ENCODE data around the gene DPH5. TPM values are rescaled to one million over a fixed set of nuclear protein-coding genes. Genes with fewer than 3 reads are reported as not detected.

The DPH5 gene
- total and polyA plus RNA-seq, 2 donors (not counting 3 experiments of a cell fraction or from before 2014, with no cell fraction given) = 37.2 to 43.6 TPM

DNA sequence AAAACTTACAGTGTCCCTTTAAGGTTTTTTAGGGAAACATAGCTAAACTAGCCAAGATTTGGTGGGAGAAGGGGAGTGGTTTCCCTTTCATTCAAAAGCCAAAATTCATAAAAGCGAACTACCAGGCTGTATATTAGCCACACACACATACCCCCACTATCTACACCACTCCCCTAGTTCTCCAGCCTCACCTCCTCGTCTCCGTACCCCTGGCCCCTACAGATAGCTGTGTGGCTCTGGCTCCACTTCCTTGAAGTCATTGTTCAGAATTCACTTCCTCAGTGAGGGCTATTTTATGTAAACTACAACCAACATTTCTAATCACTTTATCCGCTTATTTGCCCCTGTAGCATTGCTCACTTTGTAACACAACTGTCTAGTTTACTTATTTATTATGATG, 5.3 kb upstream of the DPH5 start:
- Histone ChIP-seq H3K9ac (replicated peaks; ENCODE audit: extremely low read depth, insufficient read depth, low read length) (no peak overlapping the region), H3K9me3 (replicated peaks; ENCODE audit: control insufficient read depth, insufficient read depth, low read length) (no peaks in the 10 kb centered on the region), H3K27me3 (ENCODE audit: control insufficient read depth in 2 of 2, insufficient read depth in 2 of 2, low read length in 2 of 2) (no peaks in the 10 kb centered on the region), H3K4me3 (replicated peaks in 1 of 3; ENCODE audit: insufficient read depth in 1 of 3, low read depth in 1 of 3, low read length in 3 of 3) (no peak overlapping the region), H3K79me2 (ENCODE audit: control insufficient read depth, insufficient read depth, low read length) (peaks cover 40% of the 10 kb centered on the region), H2AFZ (ENCODE audit: low read depth, low read length) (no peak overlapping the region), H3K36me3 (ENCODE audit: control insufficient read depth in 2 of 2, extremely low read depth in 1 of 2, insufficient read depth in 2 of 2, low read length in 2 of 2) (no peaks in the 10 kb centered on the region), H3K4me2 (ENCODE audit: insufficient read depth, low read length) (no peak overlapping the region), H4K20me1 (replicated peaks; ENCODE audit: control insufficient read depth, extremely low read depth, insufficient read depth, low read length) (no peaks in the 10 kb centered on the region), H3K4me1 (ENCODE audit: control insufficient read depth, extremely low read depth, insufficient read depth, low read length) (peaks cover 15% of the 10 kb centered on the region), H3K9me1 (replicated peaks; ENCODE audit: control insufficient read depth, extremely low read depth, insufficient read depth, low read length) (no peaks in the 10 kb centered on the region), H3K27ac (ENCODE audit: insufficient read depth, low read depth, low read length) (no peak overlapping the region)
- intact Hi-C loops (cut with micrococcal nuclease) = loop anchor here (2.0 kb wide), 1 partner anchor 16 kb away; no protein-coding TSS in a partner anchor
- no TSS peak for BruUV-seq (replicated peaks)
- dilution Hi-C loops (cut with MboI; ENCODE audit: extremely low pct_ligation_motif_present, low sequenced_read_pairs) = no loop called here
- no peak for TF ChIP-seq POLR2A (IDR thresholded peaks at IDR 0.05; ENCODE audit: low read depth, low read length)
- ChIA-PET CTCF (interaction anchor here (0.8 kb wide), 1 partner anchor 208 kb away, joined by 3 read pairs; no protein-coding TSS in a partner anchor), POLR2A (no interaction called here)
- DNase-seq (ENCODE audit: low read depth, low spot score) (no peak), FAIRE-seq (no peak)

- no peak for DNase-seq (ENCODE audit: low read depth, low spot score)
- no peaks in the 10 kb centered on the region for H3K9me3 ChIP-seq (replicated peaks; ENCODE audit: control insufficient read depth, insufficient read depth, low read length)
- no peaks in the 10 kb centered on the region for H4K20me1 ChIP-seq (replicated peaks; ENCODE audit: control insufficient read depth, extremely low read depth, insufficient read depth, low read length)
- H3K4me3 ChIP-seq (replicated peaks in 1 of 3; ENCODE audit: insufficient read depth in 1 of 3, low read depth in 1 of 3, low read length in 3 of 3) = no peak overlapping the region
- peaks cover 41% of the 10 kb centered on the region for H3K79me2 ChIP-seq (ENCODE audit: control insufficient read depth, insufficient read depth, low read length)
- no peak for TF ChIP-seq CTCF (IDR thresholded peaks at IDR 0.05; ENCODE audit: extremely low read depth in 1 of 2, insufficient read depth in 1 of 2, low read depth in 1 of 2, low read length in 2 of 2)
- TF ChIP-seq GATA2 (IDR thresholded peaks at IDR 0.05; ENCODE audit: insufficient read depth, insufficient read length, low read depth, low read length) = no peak
- TF ChIP-seq MYC (IDR thresholded peaks at IDR 0.05; ENCODE audit: low read depth, low read length) = no peak
- TF ChIP-seq EZH2 (IDR thresholded peaks at IDR 0.05; ENCODE audit: borderline replicate concordance, low read depth, low read length, severe bottlenecking) = no peak
- TF ChIP-seq JUN (IDR thresholded peaks at IDR 0.05; ENCODE audit: borderline replicate concordance, insufficient read depth, insufficient read length, low read depth) = no peak
- TF ChIP-seq POLR2A (IDR thresholded peaks at IDR 0.05; ENCODE audit: low read depth, low read length) = no peak
- H3K9ac ChIP-seq (replicated peaks; ENCODE audit: extremely low read depth, insufficient read depth, low read length) = no peak overlapping the region
- no peaks in the 10 kb centered on the region for H3K36me3 ChIP-seq (ENCODE audit: control insufficient read depth in 2 of 2, extremely low read depth in 1 of 2, insufficient read depth in 2 of 2, low read length in 2 of 2)
- H3K27ac ChIP-seq (ENCODE audit: insufficient read depth, low read depth, low read length) = no peak overlapping the region
- dilution Hi-C loops (cut with MboI; ENCODE audit: extremely low pct_ligation_motif_present, low sequenced_read_pairs) = no loop called here
- no peaks in the 10 kb centered on the region for H3K27me3 ChIP-seq (ENCODE audit: control insufficient read depth in 2 of 2, insufficient read depth in 2 of 2, low read length in 2 of 2)
- no TSS peak for BruUV-seq (replicated peaks)
- H3K9me1 ChIP-seq (replicated peaks; ENCODE audit: control insufficient read depth, extremely low read depth, insufficient read depth, low read length) = no peaks in the 10 kb centered on the region
- ChIA-PET POLR2A (no interaction called here), CTCF (interaction anchor here (1.3 kb wide), 1 partner anchor 209 kb away, joined by 3 read pairs; no protein-coding TSS in a partner anchor)
- peaks cover 22% of the 10 kb centered on the region for H3K4me1 ChIP-seq (ENCODE audit: control insufficient read depth, extremely low read depth, insufficient read depth, low read length)
- intact Hi-C loops (cut with micrococcal nuclease) = loop anchor here (5.0 kb wide), 2 partner anchors 107 to 328 kb away; no protein-coding TSS in a partner anchor
- no peak overlapping the region for H3K4me2 ChIP-seq (ENCODE audit: insufficient read depth, low read length)
- no peak overlapping the region for H2AFZ ChIP-seq (ENCODE audit: low read depth, low read length)
- no peak for FAIRE-seq
These were observed 3.6 kb upstream of the DPH5 start for GRCh38 chr1:101029184-101029583.

Measured in endothelial cell of umbilical vein (primary cell).